HG03520 (cell line): ENCODE data around the gene TMEM106C.

ENCODE experiments used
- ATAC-seq: cut with Tn5 transposase; IDR thresholded peaks from one replicate; pipeline ENCODE4 v1.9.1; 2021; ENCODE audit warnings: mild to moderate bottlenecking, moderate library complexity; ENCODE audit not compliant: unreplicated experiment

Gene TMEM106C

GRCh38 chr12:47979166-47979565 lies 15.8 kb downstream of the TMEM106C start:
- no peak for ATAC-seq

GRCh38 chr12:47979686-47980085 lies 16.3 kb downstream of the TMEM106C start:
- no peak for ATAC-seq

- no peak for ATAC-seq
Observed at GRCh38 chr12:47980197-47980596, 16.8 kb downstream of the TMEM106C start.

DNA sequence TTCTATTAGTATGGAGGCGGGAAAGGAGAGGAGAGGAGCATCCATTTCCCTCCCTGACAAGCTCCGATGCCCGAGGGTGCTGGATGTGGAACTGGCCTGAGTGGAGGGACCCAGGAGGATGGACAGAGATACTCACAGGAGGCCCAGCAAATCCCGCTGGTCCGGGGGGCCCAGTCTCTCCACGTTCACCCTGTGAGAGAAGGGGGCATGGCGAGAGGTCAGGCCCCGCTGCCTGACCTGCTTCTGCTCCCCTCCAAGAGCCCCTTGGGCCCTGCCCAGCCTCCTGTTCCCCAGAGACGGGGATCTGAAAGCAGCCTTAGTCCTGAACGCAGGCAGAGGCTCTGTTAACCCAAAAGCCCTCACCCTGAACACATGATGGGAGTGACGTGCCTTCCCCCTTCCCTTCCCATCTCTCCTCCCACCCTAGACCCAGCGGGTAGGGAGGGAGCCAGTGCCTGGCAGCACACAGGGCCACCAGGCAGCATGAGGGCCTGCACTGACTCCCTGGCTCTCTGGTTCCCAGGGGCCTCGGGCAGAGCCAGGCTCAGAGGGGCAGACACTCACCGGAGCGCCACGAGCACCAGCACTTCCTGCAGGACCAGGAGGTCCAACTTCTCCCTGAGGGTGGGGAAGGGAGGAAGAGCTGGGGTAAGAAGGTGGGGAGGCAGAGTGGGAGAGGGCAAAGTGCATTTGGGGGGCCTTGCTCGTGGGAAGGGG lies 17.5 kb downstream of the TMEM106C start:
- ATAC-seq: no peak

GRCh38 chr12:47981496-47982260 lies 18.3 kb downstream of the TMEM106C start:
- no peak for ATAC-seq

- ATAC-seq: no peak
Observed at GRCh38 chr12:47982311-47982710, 18.9 kb downstream of the TMEM106C start.

DNA sequence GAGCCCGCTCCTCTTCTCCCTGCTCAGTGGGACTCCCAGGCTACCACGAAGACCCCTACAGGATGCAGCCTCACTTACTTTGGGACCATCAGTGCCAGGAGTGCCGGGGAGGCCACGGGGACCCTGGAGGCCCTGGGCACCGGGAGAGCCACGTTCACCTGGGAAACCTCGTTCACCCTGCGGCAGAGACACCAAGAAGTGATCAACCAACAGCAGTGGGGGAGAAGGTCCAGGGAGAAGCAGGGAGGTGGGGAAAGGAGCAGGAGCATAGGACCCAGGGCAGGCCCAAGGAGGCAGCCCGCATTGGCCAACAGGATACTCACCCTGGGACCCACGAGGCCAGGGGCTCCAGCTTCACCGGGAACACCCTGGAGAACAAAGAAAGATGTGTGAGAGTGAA lies 19.4 kb downstream of the TMEM106C start:
- ATAC-seq: no peak

GRCh38 chr12:47983541-47984115 lies 20.2 kb downstream of the TMEM106C start:
- no peak for ATAC-seq

GRCh38 chr12:47984331-47984801 lies 21.0 kb downstream of the TMEM106C start:
- no peak for ATAC-seq

- ATAC-seq: no peak
Observed at GRCh38 chr12:47985596-47986290, 22.3 kb downstream of the TMEM106C start.

DNA sequence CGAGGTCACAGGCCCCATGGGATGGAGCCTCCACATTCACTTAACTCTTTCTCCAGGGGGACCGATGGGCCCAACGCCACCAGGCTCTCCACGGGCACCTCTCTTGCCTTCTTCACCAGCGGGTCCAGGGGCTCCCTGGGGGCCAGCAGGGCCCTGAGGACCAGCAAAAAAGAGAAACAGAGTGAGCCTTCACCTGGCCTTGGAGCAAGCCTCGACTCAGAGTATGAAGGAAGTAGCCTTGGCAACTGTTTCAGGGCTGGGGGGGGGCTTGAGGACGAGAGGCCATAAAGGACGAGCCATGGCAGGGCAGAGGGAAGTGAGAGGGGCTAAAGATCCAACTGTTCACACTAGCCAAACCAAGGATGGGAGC lies 22.9 kb downstream of the TMEM106C start:
- ATAC-seq: no peak

DNA sequence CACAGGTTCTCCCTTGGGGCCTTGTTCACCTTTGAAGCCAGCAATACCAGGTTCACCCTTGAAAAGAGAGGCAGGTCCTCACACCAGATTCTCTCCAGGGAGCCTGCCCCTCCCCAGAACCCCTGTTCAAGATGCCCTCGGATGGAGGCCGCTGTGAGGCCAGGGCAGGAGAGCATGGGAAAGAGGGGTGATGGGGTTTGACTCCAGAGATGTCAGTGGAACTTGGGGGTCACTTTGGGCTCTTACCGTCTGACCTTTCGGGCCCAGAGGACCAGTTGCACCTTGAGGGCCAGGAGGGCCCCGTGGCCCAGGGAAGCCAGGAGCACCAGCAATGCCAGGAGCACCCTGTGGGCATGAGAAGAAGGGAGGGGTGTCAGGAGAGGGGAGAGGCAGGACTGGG lies 23.4 kb downstream of the TMEM106C start:
- no peak for ATAC-seq

DNA sequence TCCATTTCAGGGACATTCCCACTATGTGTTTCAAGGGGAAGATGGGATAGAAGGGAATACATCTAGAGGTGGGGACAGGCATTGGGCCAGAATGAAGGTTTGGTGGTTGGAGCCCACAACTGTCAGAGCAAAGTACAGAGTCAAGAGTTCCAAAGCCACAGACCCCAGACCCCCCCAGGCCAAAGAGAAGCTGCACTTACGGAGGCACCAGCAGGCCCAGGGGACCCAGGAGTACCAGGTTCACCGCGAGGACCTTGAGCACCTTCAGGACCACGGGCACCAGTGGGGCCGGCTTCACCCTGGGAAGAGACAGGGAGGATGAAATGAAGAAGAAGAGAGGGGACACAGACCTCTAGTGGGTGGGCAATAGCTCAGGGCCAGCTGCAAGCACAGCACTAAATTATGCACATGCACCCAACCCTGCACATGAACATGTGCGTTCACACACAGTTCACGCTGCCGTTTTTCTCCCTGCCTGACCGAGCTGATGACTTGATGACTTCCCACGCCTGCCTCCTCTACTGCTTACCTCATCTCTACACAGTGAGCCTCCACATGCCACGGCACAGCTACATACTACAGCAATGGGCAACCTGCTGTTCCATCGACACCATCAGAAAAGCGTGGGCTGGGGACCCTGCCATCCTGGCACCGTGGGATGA lies 24.1 kb downstream of the TMEM106C start:
- no peak for ATAC-seq

DNA sequence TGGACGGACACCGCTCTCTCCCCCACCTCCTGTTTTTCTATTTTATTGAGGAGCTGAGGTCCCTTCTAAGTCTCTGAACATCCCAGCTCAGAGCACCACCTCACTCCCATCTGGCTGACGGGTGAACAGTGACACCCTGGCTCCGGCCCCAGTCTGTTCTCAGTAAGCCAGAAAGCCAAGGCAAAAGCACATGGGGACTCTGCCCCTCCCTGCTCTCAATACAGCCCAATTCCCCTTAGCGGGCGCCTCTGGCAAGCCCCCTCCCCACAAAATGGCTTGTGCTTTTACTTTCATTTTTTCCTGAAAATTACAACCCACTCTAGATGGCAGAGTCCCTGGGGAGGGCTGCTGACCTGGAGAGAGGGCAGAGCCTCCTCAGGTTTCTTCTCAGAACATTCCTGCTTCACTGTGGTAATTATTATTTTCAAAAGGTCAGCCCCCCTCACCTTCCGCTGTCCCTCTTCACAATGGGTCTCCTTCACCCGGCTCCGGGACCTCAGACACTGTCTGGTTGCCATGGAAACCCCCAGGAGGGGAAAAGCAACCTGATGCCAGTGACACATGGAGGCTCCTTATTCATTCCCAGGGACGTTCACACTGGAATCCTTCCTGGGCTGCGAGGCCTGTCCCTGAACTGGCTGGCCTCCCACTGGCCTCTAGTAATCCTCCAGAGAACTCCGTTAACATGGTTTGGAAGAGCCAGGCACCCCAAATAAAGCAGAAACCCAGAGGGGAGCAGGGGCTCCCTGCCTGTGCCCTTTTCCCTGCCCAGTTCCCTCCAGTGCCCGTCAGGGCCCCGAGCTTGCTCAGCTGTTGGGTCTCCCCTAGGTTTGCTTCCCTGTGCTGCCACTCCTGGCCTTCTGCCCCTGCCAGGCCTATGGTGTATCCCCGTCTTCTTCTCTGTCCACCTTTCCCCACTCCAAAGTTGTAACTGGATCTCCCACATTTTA lies 25.0 kb downstream of the TMEM106C start:
- ATAC-seq: no peak

DNA sequence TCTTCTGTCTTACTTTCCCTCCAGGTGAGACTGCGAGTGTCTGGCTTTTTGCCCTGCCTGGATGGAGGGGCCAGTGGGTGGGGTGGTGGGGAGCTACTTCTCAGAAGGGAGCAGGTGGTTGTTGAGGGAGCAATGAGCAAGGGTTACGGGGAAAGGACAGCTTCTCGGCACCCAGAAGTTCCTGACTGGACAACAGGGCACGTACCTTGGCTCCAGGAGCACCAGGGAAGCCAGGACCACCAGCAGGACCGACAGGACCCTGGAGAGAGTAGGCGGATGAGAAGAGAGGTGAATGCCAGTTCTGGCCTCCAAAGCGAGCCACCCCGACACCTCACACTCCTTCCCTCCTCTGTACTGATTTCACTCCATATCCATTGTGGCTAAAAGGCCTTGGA lies 25.6 kb downstream of the TMEM106C start:
- ATAC-seq: no peak

GRCh38 chr12:47989666-47990065 lies 26.3 kb downstream of the TMEM106C start:
- ATAC-seq: no peak

DNA sequence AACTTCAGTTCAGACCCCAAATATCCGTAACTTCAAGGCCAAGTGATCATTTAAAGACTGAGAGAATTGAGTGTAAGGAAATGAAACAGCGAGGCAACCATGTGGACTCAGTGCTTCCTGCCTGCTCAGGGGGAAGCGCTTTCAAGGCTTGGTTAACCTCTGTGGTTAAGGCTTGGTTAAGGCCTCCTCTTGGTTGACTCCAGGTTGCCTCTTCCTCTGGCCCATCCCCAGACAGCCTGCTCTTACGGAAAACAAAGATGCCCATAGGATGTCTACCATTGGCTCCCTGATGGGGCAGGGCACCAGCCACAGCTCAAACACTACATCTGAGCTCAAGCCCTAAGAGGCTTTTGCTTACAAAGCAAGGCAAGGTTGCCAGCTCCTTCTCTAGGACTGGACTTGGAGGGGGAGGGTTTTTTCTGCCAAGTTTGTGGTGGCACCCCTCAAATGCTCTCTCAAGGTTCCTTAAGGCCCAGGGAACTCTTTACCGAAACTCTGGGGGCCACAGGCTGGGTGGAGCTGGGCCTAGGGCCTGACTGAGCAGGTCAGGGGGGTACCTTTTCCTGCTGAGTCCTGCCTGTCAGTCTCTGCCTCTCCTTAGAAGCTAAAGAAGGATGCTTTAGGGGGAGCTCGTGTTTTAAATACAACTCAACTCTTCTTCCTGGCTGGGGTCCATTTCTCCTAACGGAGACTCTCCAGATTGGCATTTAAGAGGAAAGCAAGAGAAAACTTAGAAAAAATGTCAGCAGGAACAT lies 27.1 kb downstream of the TMEM106C start:
- ATAC-seq: peak; percentile 82

GRCh38 chr12:47991106-47992061 lies 28.0 kb downstream of the TMEM106C start:
- ATAC-seq: no peak
